Measurements from ENCODE around the gene RHBDL2. TPM values are rescaled to one million over a fixed set of nuclear protein-coding genes. Genes with fewer than 3 reads are reported as not detected.

The RHBDL2 gene
- total RNA-seq, 2 donors from 2014 or later: not detected

DNA sequence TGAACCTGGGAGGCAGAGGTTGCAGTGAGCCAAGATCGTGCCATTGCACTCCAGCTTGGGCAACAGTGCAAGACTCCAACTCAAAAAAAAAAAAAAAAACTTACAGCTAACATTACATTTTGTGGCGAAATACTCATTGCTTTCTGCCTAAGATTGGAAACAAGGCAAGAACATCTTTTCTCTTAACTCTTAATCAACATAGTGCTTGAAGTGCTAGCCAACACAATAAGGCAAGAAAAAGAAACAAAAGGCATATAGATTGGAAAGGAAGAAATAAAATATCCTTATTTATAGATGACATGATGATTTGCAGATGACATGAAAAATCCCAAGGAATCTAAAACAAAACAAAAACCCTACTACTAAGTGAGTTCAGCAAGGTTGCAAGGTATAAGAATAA is 35.6 kb downstream of the RHBDL2 start:
- ATAC-seq (no peak), DNase-seq (ENCODE audit: low spot score in 2 of 2) (no peak)
- H3K9me3 Mint-ChIP-seq: peaks cover 0 to 4% of the 10 kb centered on the region in 2 donors
- H3K27ac Mint-ChIP-seq: no peak overlapping the region
- H3K36me3 Mint-ChIP-seq: peaks cover 0 to 6% of the 10 kb centered on the region in 2 donors

DNA sequence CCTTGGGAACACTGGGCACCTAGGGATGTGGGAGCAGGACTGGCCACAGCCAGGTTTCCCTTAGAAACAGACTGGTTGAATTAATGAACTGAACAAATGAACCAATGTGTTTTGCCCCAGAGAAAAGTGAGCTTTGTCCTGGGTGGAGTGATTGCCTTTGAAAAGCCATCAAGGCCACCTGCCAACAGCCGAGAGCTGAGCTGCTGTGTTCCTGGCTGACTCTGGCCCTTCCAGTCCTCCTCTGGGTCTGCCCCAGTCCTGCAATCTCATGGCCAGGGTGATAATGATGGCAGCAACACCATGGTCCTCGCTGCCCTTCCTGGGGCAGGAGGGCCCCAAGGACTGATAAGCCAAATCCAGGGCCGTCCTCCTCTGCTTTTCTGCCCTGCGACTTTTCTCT is 42.1 kb downstream of the RHBDL2 start:
- no peak for ATAC-seq
- Mint-ChIP-seq H3K36me3 (no peaks in the 10 kb centered on the region), H3K27ac (no peak overlapping the region), H3K9me3 (no peaks in the 10 kb centered on the region)
- DNase-seq (ENCODE audit: low spot score in 2 of 2): no peak

DNA sequence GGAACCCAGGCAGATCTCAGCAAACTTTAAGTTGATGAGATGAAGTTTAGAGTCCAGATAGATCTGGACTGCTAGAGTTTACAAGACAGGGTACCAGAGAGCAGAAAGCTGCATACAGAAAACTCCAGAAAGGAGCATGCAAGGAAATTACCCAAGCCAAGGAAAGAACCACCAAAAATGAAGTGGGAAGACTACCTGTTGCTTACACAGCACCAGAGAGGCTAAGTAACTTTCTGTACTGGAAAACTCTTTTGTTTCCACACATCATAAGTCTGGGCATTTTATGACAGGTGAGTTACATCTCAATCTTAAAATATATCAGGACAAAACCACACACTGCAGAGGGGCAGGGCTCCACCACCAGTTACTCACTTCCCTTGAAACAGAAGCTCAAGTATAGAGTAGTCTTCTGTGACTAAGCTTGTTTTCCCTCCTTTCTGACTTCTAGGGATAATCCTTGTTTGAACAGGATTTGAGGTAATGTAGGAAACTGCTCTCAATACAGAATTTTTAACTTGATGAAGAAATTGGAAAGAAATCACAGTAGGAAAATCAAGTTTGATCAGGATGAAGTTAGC is 42.9 kb downstream of the RHBDL2 start:
- peak in 1 of 2 donors; percentile 31 for ATAC-seq
- Mint-ChIP-seq H3K9me3 (no peaks in the 10 kb centered on the region), H3K27ac (no peak overlapping the region), H3K36me3 (no peaks in the 10 kb centered on the region)
- no peak for DNase-seq (ENCODE audit: low spot score in 2 of 2)

DNA sequence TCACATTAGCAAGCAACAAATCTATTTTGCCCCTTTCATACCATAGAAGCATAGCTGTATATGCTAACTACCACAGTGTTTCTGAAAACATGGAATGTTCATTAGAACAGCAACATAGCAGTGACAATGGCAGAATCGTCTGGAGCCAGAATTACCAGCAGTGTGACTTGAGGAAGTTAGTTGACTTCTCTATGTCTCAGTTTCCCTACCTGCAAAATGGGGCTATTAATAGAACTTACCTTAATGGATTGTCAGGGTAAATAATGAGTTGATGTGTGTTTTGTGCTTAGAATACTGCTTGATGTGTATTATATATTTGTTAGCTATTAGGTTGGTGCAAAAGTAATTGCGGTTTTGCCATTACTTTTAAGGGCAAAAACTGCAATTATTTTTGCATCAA is 45.5 kb downstream of the RHBDL2 start:
- no peak for DNase-seq (ENCODE audit: low spot score in 2 of 2)
- ATAC-seq: no peak
- no peak overlapping the region for H3K27ac Mint-ChIP-seq
- H3K9me3 Mint-ChIP-seq: no peaks in the 10 kb centered on the region
- no peaks in the 10 kb centered on the region for H3K36me3 Mint-ChIP-seq

DNA sequence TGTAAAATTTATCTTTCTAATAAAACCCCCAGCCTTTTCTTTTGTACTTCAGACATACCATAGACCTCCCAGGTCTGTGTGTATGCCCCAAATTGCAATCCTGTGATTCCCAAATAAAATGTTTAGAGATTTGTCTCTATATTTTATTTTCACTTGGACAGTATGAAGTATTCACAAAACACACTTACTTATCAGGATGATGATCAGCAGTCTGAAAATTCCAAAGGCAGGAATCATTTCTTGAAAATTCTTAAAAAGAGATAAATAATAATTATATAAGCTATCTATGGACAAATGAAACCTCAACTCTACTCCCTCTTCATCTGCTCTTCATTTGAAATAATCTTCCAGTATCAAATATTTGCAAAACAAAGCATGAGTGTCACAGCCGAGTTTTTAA is 48.7 kb downstream of the RHBDL2 start:
- no peaks in the 10 kb centered on the region for H3K9me3 Mint-ChIP-seq
- no peaks in the 10 kb centered on the region for H3K36me3 Mint-ChIP-seq
- ATAC-seq (no peak), DNase-seq (ENCODE audit: low spot score in 2 of 2) (no peak)
- H3K27ac Mint-ChIP-seq: no peak overlapping the region

DNA sequence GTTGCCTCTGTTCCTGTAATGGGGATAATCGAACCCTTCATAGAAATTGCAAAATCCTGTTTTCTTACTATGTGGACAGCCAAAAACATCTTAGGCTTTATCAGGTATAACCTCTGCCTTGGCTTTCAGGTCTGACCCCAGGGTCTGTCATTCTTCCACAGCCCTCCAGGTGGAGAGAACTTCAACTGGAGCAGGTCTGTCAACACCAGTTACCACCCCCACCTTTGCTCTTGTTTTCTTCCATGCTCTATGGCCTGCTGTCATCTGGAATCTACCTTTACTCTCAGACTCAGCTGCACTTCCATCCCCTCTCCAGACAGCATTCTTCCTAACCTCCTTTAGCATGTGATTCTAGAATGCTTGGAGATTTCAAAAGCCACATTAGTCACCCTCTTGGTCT is 49.9 kb downstream of the RHBDL2 start:
- Mint-ChIP-seq H3K27ac (peak overlapping the region in 1 of 2 donors; percentile 5), H3K9me3 (no peaks in the 10 kb centered on the region), H3K36me3 (no peaks in the 10 kb centered on the region)
- no peak for DNase-seq (ENCODE audit: low spot score in 2 of 2)
- ATAC-seq: no peak

DNA sequence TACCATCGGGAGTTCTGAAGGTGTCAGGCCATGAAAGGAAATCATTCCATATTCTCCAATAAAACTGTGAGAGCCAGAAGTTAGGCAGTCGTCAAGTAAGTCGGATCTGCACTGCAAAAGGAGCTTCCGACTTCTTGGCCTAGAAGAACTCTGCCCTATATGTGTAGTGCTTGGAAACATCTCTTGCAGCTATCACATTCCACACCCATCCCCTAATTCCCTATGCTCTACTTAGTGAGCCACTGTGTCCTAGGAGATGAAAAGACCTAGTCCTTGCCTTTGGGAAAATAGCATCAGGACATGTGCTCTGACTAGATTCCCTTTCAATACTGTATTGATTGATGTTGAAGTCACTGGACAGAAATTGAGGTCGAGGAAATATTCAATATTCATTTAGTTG is 52.0 kb downstream of the RHBDL2 start:
- no peak for ATAC-seq

DNA sequence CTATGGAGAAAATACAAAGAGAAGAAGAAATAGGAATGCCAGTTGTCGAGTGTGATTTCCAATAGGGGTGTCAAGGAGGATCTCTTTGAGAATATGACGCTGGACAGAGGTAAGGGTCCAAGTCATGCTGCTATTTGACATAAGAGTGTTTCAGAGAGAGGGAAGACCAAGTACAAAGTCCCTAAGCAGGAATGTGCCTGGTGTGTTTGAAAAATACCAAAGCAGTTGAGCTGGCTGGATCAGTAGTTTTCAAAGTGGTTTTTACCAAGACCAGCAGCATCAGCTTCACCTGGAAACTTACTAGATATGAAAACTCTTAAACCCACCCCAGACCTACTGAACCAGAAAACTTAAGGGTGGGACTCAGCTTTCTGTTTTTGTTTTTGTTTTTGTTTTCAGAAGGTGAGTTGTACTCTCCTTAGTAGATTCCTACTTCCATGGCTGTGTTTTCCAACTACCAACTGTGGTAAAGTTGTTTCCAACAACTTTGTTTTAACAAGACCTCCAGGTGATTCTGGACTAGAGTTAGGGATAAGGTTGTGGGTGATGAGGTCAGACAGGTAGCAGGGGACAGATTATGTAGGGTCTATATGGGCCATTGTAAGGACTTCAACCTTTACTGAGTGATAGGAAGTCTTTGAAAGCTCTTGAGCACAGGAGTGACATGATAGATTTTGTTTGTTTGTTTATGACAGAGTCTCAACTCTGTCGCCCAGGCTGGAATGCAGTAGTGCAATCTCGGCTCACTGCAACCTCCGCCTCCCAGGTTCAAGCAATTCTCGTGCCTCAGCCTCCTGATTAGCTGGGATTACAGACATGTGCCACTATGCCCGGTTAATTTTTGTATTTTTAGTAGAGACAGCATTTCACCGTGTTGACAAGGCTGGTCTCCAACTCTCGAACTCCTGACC is 53.0 kb downstream of the RHBDL2 start:
- no peak overlapping the region for H3K27ac Mint-ChIP-seq
- no peaks in the 10 kb centered on the region for H3K9me3 Mint-ChIP-seq
- ATAC-seq (no peak), DNase-seq (ENCODE audit: low spot score in 2 of 2) (no peak)
- H3K36me3 Mint-ChIP-seq: no peaks in the 10 kb centered on the region

More for the DNA sequence above, 52.0 kb downstream of the RHBDL2 start:
- H3K9me3 Mint-ChIP-seq: no peaks in the 10 kb centered on the region
- H3K27ac Mint-ChIP-seq: no peak overlapping the region
- no peaks in the 10 kb centered on the region for H3K36me3 Mint-ChIP-seq
- DNase-seq (ENCODE audit: low spot score in 2 of 2): no peak

DNA sequence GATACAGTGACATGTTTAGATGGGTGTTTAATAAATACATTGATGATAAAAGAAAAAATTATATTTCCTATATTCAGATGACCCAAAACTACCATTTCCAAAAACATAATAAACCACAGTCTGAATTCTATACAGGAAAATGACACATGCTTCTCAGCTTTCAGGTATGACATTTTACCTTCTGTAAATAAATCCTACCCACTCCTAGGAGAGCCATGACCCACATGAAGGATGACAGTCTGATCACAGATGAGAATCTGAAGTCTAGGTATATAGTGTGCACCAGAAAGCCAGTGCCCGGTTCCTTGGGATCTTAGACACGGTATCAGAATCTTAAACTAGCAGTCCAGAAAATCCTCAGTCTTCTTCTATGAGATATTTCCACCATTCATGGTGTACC is 56.5 kb downstream of the RHBDL2 start:
- no peaks in the 10 kb centered on the region for H3K9me3 Mint-ChIP-seq
- no peak overlapping the region for H3K27ac Mint-ChIP-seq
- no peaks in the 10 kb centered on the region for H3K36me3 Mint-ChIP-seq
- ATAC-seq (no peak), DNase-seq (ENCODE audit: low spot score in 2 of 2) (no peak)

DNA sequence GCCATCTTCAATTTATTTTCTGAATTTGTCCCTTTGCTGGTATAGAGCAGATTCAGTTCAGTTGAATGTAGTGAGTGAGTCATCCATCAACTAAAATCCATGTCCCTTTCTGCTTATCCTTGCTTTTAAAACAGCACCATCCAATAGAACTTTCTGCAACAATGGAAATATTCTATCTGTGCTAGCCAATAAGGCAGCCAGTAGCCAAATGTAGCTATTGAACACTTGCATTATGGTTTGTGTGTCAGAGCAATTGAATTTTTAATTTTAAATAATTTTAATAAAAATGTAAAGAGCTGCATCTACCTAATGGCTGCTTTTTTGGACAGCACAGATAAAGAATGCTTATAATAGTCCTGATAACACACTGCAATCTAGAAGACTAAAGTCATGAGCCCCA is 60.1 kb downstream of the RHBDL2 start, which contains the start of gene GJA9:
Gene GJA9, minus strand, starts transcription at position 101 of the 400 bp plus-strand sequence. CDS start 5,489 bp downstream, outside the sequence.
- DNase-seq (ENCODE audit: low spot score in 2 of 2) (no peak), ATAC-seq (no peak)
- Mint-ChIP-seq H3K9me3 (no peaks in the 10 kb centered on the region), H3K36me3 (no peaks in the 10 kb centered on the region), H3K27ac (no peak within 1 kb of the TSS)

DNA sequence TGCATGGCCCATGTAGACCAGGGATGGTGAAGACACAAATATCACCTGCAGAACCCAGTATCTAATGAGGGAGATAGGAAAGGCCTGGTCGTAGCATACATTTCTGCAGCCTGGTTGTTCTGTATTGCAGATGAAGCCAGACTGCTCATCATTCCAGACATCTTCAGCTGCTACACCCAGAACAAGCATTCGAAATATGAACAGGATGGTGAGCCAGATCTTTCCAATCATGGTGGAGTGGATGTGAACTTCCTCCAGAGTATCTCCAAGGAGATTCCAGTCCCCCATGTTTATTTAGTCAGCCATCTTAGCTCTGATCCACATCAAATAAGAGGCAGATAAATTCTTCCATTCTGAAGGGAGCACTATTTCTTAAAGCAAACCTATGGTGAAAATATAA is 65.8 kb downstream of the RHBDL2 start:
- ATAC-seq: no peak
- Mint-ChIP-seq H3K36me3 (no peaks in the 10 kb centered on the region), H3K27ac (no peak overlapping the region), H3K9me3 (no peaks in the 10 kb centered on the region)
- no peak for DNase-seq (ENCODE audit: low spot score in 2 of 2)

DNA sequence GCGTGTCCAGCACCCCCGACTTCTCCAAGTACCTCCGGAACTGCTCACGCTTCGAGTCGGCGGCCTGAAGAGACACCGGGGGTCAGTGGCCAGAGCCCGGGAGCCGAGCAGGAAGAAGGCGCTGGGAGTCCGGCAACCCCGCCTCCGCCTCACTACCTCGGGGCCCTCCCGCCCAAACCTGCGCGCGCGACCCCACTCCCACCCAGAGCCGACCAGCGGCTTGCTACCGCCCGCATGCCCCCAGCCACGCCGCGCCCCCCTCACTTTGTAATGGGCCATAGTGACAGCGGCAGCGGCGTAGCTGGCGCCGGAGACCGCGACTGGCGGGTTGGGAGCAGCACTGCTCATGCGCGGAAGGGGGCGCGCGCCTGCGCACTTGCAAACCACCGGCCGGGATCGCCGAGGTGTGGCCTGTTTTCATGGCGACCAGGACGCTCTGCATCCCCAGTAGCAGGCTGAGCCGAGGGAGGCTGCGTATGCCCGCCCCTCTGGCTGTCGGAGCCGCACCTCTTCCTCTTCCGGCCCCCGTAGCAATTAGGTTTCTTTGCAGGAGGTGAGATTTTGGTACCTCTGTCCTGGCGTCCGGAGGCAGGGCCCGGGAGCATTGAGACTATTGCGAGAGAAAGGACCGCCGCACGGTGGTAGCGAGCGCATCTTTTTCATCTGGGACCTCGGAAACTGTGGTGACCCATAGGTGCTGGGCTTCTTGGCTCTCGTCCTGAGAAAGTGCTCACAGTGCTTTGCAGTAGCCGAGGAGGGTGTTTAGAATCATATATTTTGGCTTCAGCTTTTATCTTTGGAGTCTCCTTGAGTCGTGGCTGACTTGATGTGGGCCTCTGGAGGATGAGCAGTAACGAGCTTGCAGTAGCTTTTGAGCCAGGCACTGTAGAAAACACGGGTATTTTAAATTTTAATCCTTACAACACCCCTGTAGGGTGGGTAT is 68.3 kb downstream of the RHBDL2 start, which contains the start of gene MYCBP:
Gene MYCBP, minus strand, starts transcription at position 322 of the 943 bp plus-strand sequence. Its CDS starts 43 bp downstream, at position 279.
- peak within 1 kb of the TSS; percentile 50 to 87 for H3K27ac Mint-ChIP-seq
- H3K36me3 Mint-ChIP-seq: peaks cover 0 to 5% of the 10 kb centered on the region in 2 donors
- ATAC-seq: peak; percentile 100
- H3K9me3 Mint-ChIP-seq: no peaks in the 10 kb centered on the region
- peak; percentile 97 to 98 for DNase-seq (ENCODE audit: low spot score in 2 of 2)

DNA sequence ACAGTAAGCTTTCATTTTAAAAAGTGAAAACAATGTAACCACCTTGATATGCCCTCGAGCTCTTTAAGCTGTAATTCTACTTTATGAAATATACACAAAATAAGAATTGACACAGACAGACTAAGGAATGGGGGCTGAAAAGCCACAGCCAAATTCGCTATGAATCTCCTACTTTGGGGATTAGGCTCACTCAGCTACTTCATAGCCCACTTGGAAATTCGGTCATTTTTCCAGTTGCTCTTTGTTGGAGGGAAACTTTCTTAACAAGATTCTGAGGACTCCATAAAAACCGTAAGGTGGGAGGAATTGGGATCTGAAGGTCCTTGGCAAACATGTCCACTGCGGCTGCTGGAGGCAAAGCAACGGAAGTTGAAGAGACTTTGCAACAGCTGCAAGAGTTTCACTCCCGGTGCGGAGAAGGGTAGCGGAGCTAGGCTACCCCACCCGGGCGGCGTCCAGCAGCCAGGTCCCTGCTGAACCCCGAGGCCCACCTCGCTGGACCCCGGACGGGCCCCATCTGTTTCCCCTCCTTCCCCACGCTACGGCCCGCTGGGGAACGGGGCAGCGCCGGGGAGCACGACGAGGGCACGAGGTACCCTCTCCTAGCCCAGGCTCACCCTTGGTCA is 69.1 kb downstream of the RHBDL2 start:
- Mint-ChIP-seq H3K27ac (peak overlapping the region in 1 of 2 donors; percentile 87), H3K9me3 (no peaks in the 10 kb centered on the region), H3K36me3 (peaks cover 5% of the 10 kb centered on the region in 2 donors)
- ATAC-seq (peak; percentile 21 to 24), DNase-seq (ENCODE audit: low spot score in 2 of 2) (peak in 1 of 2 donors; percentile 44)

DNA sequence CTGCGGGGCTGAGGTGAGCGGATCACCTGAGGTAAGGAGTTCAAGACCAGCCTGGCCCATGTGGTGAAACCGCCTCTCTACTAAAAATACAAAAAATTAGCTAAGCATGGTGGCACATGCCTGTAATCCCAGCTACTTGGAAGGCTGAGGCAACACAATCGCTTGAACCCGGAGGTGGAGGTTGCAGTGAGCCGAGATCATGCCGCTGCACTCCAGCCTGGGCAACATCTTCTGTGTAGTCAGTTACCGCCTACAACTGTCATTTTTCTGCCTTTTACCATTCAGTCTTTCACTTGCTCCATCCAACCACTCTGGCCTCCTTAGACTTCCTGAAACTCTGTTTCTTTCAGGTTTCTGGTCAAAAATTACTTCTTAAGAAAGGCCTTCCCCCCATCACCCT is 70.6 kb downstream of the RHBDL2 start:
- Mint-ChIP-seq H3K36me3 (peaks cover 5% of the 10 kb centered on the region in 2 donors), H3K9me3 (no peaks in the 10 kb centered on the region), H3K27ac (no peak overlapping the region)
- DNase-seq (ENCODE audit: low spot score in 2 of 2) (no peak), ATAC-seq (no peak)

DNA sequence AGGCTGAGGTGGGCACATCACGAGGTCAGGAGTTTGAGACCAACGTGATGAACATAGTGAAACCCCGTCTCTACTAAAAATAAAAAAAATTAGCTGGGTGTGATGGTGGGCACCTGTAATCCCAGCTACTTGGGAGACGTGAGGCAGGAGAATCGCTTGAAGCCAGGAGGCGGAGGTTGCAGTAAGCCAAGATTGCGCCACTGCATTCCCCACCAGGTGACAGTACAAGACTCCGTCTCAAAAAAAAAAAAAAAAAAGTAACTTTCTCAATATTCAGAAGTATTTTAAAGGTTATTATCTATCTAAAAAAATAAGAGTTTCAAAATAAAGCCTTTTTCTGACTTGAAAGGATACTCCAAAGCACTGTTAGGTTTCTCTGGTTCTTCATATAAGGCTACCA is 74.4 kb downstream of the RHBDL2 start:
- Mint-ChIP-seq H3K36me3 (peaks cover 11% of the 10 kb centered on the region in 2 donors), H3K9me3 (no peaks in the 10 kb centered on the region), H3K27ac (no peak overlapping the region)
- ATAC-seq: no peak
- no peak for DNase-seq (ENCODE audit: low spot score in 2 of 2)

DNA sequence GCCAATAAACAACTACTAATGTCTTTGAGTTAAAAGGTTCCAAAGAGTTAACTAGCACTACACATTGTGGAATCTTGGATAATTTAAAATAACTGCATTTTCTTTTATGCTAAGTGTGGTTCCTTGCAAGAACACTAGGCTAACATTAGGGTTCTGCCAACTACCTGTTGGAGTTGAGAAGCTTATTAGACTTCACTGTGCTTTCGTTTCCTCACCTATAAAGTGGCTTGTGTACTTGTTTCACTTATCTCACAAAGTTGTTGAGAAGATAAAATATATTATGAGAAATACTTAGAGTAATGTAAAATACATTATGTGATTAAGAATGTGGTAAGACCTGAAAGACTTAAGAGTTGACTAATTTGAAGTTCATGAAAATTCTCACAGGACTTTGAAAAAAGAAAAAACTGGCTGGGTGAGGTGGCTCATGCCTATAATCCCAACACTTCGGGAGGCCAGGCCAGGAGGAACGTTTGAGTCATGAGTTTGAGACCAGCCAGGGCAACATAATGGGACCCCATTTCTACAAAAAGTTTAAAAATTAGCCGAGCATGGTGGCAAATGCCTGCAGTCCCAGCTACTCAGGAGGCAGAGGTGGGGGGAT is 76.4 kb downstream of the RHBDL2 start:
- no peak for DNase-seq (ENCODE audit: low spot score in 2 of 2)
- H3K9me3 Mint-ChIP-seq: no peaks in the 10 kb centered on the region
- peak in 1 of 2 donors; percentile 38 for ATAC-seq
- peaks cover 13 to 14% of the 10 kb centered on the region in 2 donors for H3K36me3 Mint-ChIP-seq
- no peak overlapping the region for H3K27ac Mint-ChIP-seq
